Breast epithelium (tissue), 3 donors: ENCODE measurements around the gene HS3ST3A1.

Source experiments
- POLR2AphosphoS5 ChIP-seq, 3 donors: sonication (generic); formaldehyde crosslinking; IDR thresholded peaks; one replicate each; pipeline ENCODE4 v1.6.1; 2017; ENCODE audit warnings: antibody characterized with exemption in 3 of 3
- TF ChIP-seq, protein P1 (sequence below), 3 donors: fragments of 450-650 bp; IDR thresholded peaks; one replicate each; pipeline ENCODE4 v1.5.1; 2016 to 2017; ENCODE audit warnings: antibody characterized with exemption in 3 of 3, mild to moderate bottlenecking in 3 of 3, moderate library complexity in 3 of 3

- TF ChIP-seq, protein P1, sequence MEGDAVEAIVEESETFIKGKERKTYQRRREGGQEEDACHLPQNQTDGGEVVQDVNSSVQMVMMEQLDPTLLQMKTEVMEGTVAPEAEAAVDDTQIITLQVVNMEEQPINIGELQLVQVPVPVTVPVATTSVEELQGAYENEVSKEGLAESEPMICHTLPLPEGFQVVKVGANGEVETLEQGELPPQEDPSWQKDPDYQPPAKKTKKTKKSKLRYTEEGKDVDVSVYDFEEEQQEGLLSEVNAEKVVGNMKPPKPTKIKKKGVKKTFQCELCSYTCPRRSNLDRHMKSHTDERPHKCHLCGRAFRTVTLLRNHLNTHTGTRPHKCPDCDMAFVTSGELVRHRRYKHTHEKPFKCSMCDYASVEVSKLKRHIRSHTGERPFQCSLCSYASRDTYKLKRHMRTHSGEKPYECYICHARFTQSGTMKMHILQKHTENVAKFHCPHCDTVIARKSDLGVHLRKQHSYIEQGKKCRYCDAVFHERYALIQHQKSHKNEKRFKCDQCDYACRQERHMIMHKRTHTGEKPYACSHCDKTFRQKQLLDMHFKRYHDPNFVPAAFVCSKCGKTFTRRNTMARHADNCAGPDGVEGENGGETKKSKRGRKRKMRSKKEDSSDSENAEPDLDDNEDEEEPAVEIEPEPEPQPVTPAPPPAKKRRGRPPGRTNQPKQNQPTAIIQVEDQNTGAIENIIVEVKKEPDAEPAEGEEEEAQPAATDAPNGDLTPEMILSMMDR (IDR thresholded peaks at IDR 0.05): peak; percentile 51 to 81 (median 76)
- no peak for TF ChIP-seq POLR2AphosphoS5 (IDR thresholded peaks at IDR 0.05)
These were observed 6.7 kb downstream of the HS3ST3A1 start for GRCh38 chr17:13594762-13595598.
